Stimulated activated CD8-positive, alpha-beta memory T cell treated with anti-CD3 and anti-CD28 coated beads, Interleukin-4, amount 100 ng/mL, for 4 hours (primary cell): Measurements from ENCODE around the gene HMHB1.

Experiments
- DNase-seq, 2 donors: peaks; one replicate each; pipeline ENCODE4 v3.0.0-alpha.2; 2020; ENCODE audit warnings: low read depth in 2 of 2, low spot score in 1 of 2

Gene HMHB1

DNA sequence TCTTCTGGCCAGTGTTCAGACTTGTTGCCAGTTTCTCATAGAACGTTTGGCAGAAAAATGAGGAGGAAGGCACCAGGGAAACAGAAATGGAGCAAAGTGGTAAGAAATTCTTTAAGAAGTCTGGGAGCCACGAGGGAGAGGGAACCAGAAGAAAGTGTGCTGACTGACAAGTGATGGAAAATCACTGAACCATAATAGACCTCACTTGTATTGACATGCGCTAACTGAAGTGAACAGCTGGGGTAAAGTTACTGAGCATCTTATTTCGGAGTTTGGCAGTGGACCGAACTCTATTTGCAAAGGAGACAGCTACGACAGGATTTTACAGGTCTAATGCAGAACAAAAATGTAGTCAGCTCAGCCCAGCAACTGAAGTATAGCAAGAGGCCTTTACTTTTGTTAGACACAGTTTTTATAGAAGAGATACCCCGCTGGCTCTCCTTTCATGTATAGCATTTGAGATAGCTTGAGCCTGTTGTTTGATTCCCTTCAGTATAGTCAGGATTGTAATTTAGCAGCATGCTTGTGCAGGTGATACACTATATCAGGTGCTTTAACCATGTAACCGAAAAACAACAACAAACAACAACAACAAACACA, 53.6 kb downstream of the HMHB1 start:
- DNase-seq: no peak
